Activated effector memory CD4-positive, alpha-beta T cell treated with Interleukin-2 at 50 U/mL for 16 hours (primary cell): Measurements from ENCODE around the gene AMPH.
"Not testable (repeated sequence)": the region's sequence is repeated elsewhere in the genome, so short reads cannot be mapped to it uniquely, and the experiment has no call there.

Source experiments
- DNase-seq: peaks from one replicate; pipeline ENCODE4 v3.0.0-alpha.2; 2020

AMPH gene

GRCh38 chr7:38453168-38453567 lies 178.0 kb downstream of the AMPH start:
- no peak for DNase-seq

- DNase-seq: no peak
These were observed 178.5 kb downstream of the AMPH start for GRCh38 chr7:38452681-38453108.

- DNase-seq: no peak
These were observed 179.3 kb downstream of the AMPH start for GRCh38 chr7:38451840-38452239.

- no peak for DNase-seq
These were observed 182.5 kb downstream of the AMPH start for GRCh38 chr7:38448584-38449234.

- no peak for DNase-seq
These were observed 183.1 kb downstream of the AMPH start for GRCh38 chr7:38448054-38448453.

- no peak for DNase-seq
These were observed 192.2 kb downstream of the AMPH start for GRCh38 chr7:38438970-38439369.

- DNase-seq: no peak
These were observed 198.5 kb downstream of the AMPH start for GRCh38 chr7:38432671-38433070.

- DNase-seq: no peak
These were observed 199.1 kb downstream of the AMPH start for GRCh38 chr7:38432080-38432479.

- no peak for DNase-seq
These were observed 202.1 kb downstream of the AMPH start for GRCh38 chr7:38429057-38429456.

GRCh38 chr7:38428041-38428440 lies 203.1 kb downstream of the AMPH start:
- DNase-seq: no peak

- DNase-seq: no peak
These were observed 203.8 kb downstream of the AMPH start for GRCh38 chr7:38427279-38427955.

- no peak for DNase-seq
These were observed 205.7 kb downstream of the AMPH start for GRCh38 chr7:38425509-38425908.

GRCh38 chr7:38424750-38425463 lies 206.3 kb downstream of the AMPH start:
- DNase-seq: no peak

- DNase-seq: no peak
These were observed 217.4 kb downstream of the AMPH start for GRCh38 chr7:38413784-38414183.

GRCh38 chr7:38411404-38411803 lies 219.8 kb downstream of the AMPH start:
- no peak for DNase-seq

- no peak for DNase-seq
These were observed 221.1 kb downstream of the AMPH start for GRCh38 chr7:38410056-38410455.

- no peak for DNase-seq
These were observed 221.6 kb downstream of the AMPH start for GRCh38 chr7:38409531-38409930.

- peak; percentile 31 for DNase-seq
These were observed 232.3 kb downstream of the AMPH start for GRCh38 chr7:38398725-38399321.

- DNase-seq: no peak
These were observed 234.3 kb downstream of the AMPH start for GRCh38 chr7:38396852-38397251.

- DNase-seq: not testable (repeated sequence)
These were observed 235.1 kb downstream of the AMPH start for GRCh38 chr7:38395921-38396552.

GRCh38 chr7:38394660-38395059 lies 236.5 kb downstream of the AMPH start:
- DNase-seq: no peak

- no peak for DNase-seq
These were observed 237.3 kb downstream of the AMPH start for GRCh38 chr7:38393874-38394273.

GRCh38 chr7:38391751-38392150 lies 239.4 kb downstream of the AMPH start:
- DNase-seq: no peak
